ENCODE data around the gene BCL2L13.

- no peak for TF ChIP-seq YY1 (IDR thresholded peaks at IDR 0.05; ENCODE audit: insufficient read depth, insufficient read length)
- TF ChIP-seq ZNF274 (IDR thresholded peaks at IDR 0.05; ENCODE audit: low read depth, low read length) = no peak
- TF ChIP-seq SUZ12 (IDR thresholded peaks at IDR 0.05; ENCODE audit: extremely low read depth, insufficient read depth, insufficient read length) = no peak
Measured at GRCh38 chr22:17729561-17729960, 91.0 kb downstream of the BCL2L13 start.
